Activated gamma-delta T cell treated with anti-CD3 and anti-CD28 coated beads, Interleukin-2, amount 50 U/mL, for 16 hours (primary cell): Measurements from ENCODE around the gene SETD4.

Experiments used
- DNase-seq: peaks from one replicate; pipeline ENCODE4 v3.0.0-alpha.2; 2020; ENCODE audit warnings: low read depth

SETD4 gene

DNA sequence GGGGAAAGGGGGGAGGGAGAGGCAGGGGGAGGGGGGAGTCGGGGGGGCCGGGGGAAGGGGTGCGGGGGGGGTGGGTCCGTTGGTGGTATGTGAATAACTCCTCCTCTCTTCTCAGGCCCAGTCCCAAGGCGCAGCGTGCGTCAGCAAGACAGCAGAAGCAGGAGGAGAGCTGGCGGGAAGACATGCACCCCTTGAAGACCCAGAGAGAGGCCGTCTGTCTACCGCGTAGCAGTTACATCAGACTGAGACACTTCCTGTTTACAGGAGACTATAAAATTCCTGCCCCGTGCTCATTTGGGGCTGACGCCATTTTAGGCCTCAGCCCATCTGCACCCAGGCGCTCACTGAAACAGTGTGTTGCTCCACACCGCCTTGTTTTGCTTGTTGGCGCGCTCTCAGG lies 55.3 kb downstream of the SETD4 start:
- DNase-seq: no peak

GRCh38 chr21:36004441-36004840 lies 55.9 kb downstream of the SETD4 start:
- no peak for DNase-seq

DNA sequence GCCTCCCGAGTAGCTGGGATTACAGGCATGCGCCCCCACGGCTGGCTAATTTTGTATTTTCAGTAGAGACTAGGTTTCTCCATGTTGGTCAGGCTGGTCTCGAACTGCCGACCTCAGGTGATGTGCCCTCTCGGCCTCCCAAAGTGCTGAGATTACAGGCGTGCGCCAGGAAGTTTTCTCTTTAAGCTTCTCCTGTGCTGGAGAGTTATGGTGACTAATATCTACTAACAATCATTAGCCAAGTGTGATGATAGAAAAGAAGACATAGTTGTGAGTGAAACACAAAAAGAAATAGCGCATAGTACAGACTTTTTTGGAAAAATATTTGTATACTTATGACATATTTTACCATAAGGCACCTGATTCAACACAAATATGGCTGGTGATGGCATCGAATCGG lies 56.5 kb downstream of the SETD4 start:
- no peak for DNase-seq

- no peak for DNase-seq
These were observed 64.1 kb downstream of the SETD4 start for GRCh38 chr21:35996217-35996616.

DNA sequence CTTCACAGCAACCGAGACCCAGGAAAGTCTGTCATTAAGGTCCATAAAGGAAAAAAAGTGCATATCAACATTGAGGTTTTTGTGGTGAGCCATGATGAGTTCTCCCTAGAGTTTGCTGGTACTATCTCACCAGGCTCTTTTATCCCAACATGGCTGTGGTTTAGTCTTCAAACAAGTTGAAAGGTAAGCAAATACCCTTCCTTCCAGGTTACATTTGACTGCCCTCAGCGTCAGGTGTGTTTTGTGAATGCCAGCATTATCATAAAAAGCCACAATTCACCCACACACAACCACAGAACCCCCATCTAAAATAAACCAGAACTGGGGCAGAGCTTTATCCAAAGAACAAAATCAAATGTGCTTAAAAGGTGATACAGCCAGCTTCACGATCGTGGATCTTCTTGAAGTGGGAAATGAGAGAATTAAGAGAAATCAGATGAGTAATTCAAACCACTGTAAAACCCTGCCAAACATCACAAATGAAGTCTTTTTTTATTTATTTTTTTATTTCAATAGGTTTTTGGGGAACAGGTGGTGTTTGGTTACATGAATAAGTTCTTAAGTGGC lies 64.7 kb downstream of the SETD4 start:
- no peak for DNase-seq

GRCh38 chr21:35994613-35995012 lies 65.7 kb downstream of the SETD4 start:
- no peak for DNase-seq

GRCh38 chr21:35993875-35994490 lies 66.3 kb downstream of the SETD4 start:
- no peak for DNase-seq

- no peak for DNase-seq
These were observed 69.2 kb downstream of the SETD4 start for GRCh38 chr21:35991131-35991530.

DNA sequence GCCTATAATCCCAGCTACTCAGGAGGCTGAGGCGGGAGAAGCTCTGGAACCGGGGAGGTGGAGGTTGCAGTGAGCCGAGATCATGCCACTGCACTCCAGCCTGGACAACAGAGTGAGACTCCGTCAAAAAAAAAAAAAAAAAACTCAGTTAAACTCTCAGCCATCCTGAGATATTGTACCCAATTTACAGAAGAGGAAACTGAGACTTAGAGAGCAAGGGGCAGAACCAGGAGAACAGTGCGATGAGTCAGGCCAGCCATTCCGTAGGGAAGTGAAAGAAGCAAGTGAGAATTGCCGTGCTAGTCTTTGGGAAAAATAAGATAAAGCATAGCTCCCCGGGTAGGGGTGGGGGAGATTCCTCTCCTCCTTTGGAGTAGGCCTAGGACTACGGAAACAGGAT lies 69.7 kb downstream of the SETD4 start:
- no peak for DNase-seq

- no peak for DNase-seq
These were observed 71.1 kb downstream of the SETD4 start for GRCh38 chr21:35989138-35989735.

DNA sequence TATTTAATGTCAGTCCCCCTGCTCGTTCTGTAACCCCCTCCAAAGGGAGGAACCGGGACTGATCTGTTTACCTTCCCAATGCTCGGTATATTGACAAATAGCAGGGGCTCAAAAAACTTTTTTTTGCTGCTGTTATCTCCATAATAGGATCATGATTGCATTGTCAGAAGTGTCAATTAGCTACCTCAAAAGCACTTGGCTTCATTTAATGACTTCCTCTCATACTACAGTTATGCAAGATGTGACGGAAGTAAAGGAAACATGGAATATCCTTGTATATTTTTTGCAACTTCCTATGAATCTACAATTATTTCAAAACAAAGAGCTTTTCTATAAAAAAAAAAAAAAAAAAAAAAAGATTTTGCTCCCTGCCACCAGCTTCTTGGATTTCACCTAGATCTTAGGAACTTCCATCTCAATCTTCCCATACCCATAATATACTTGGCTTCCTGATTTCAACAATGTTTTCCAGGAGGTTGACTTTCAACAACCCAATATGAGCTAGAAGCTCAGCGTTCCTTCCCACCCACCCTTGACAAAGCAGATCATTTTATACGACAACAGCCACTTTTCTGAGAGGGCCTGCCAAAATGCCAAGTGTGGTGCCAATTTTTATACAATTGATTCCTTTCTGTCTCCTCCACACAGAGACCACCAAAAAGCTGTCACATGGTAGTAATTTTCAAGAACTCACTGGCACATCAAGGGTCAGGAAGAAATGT lies 71.7 kb downstream of the SETD4 start:
- no peak for DNase-seq

GRCh38 chr21:35987475-35987874 lies 72.9 kb downstream of the SETD4 start:
- no peak for DNase-seq

GRCh38 chr21:35984654-35985361 lies 75.5 kb downstream of the SETD4 start:
- DNase-seq: no peak
